HG03108 (cell line): Measurements from ENCODE around the gene C12orf54.
A peak's percentile ranks its signal among the peaks of the same experiment; 100 is the strongest.
"Not testable (repeated sequence)": the region's sequence is repeated elsewhere in the genome, so short reads cannot be mapped to it uniquely, and the experiment has no call there.

Experiments
- ATAC-seq: cut with Tn5 transposase; IDR thresholded peaks from one replicate; pipeline ENCODE4 v1.9.1; 2021; ENCODE audit warnings: moderate library complexity; ENCODE audit not compliant: unreplicated experiment

Gene C12orf54

DNA sequence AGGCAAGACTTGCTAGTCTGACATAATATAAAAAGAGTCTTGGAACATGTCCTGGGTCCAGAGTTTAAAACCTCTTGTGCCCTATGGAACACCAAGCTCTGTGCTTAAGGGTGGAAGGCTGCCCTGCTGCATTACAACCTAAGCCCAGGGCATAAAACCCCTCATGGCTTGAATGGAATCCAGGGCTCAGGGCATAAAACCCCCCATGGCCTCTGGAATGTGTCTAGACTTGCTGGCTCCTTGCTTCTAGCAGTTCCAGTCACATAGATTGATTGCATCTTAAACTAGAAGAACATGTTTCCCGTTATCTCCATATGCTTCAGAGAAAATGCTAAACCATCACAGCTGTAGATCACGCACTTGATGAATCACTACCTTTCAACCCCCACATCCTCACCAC, 24.5 kb downstream of the C12orf54 start:
- not testable (repeated sequence) for ATAC-seq

DNA sequence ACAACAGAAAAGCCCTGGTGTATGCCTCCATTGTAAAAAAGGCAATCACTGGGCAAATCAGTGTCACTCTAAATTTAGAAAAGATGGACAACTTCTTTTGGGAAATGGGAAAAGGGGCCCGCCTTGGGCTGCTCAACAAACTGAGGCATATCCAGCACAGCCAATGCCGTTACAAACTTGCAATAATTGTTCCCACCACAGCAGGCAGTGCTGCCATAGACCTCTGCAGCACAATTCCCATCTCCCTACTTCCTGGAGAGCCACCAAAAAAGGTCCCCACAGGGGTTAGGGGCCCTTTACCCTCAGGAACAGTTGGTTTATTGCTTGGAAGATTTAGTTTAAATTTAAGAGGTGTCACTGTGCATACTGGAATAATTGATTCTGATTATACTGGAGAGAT, 26.7 kb downstream of the C12orf54 start:
- no peak for ATAC-seq

DNA sequence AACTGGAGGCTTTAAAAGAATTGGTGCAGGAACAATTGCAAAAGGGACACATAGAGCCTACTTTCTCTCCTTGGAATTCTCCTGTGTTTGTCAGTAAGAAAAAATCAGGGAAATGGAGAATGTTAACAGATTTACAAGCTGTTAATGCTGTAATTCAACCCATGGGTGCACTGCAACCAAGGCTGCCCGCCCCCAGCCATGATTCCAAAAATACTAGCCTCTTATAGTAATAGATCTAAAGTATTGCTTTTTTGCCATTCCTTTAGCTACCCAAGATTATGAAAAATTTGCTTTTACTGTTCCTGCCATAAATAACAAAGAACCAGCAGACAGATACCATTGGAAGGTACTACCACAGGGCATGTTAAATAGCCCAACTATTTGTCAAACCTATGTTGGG, 27.8 kb downstream of the C12orf54 start:
- no peak for ATAC-seq

DNA sequence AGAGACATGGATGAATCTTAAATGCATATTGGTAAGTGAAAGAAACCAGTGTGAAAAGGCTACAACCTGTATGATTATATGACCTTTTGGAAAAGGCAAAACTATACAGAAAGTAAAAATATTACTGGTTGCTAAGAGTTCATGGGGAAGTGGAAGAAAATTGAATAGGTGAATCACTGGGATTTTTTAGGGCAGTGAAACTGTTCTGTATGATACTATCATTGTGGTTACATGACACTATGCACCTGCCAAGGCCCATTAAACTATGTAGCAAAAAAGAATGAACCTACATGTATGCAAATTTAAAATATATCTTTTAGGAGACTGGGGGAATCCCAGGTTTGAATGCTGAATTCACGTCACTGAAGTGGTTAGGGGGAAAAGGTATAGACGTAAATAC, 30.6 kb downstream of the C12orf54 start:
- peak; percentile 67 for ATAC-seq

DNA sequence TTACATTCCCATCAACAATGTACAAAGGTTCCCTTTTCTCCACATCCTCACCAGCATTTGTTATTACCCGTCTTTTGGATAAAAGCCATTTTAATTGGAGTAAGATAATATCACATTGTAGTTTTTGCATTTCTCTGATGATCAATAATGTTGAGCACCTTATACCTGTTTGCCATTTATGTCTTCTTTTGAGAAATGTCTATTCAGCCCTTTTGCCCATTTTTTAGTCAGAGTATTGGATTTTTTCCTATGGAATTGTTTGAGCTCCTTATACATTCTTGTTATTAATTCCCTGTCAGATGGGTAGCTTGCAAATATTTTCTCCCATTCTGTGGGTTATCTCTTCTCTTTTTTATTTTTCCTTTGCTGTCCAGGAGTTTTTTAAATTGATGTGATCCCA, 32.4 kb downstream of the C12orf54 start:
- ATAC-seq = no peak

DNA sequence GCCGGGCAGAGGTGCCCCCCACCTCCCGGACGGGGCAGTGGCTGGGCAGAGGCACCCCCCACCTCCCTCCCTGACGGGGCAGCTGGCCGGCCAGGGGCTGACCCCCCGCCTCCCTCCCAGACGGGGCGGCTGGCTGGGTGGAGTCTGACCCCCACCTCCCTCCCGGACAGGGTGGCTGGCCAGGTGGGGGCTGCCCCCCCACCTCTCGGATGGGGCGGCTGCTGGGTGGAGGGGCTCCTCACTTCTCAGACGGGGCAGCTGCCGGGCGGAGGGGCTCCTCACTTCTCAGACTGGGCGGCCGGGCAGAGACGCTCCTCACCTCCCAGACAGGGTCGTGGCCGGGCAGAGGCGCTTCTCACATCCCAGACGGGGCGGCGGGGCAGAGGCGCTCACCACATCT, 38.1 kb downstream of the C12orf54 start:
- not testable (repeated sequence) for ATAC-seq

DNA sequence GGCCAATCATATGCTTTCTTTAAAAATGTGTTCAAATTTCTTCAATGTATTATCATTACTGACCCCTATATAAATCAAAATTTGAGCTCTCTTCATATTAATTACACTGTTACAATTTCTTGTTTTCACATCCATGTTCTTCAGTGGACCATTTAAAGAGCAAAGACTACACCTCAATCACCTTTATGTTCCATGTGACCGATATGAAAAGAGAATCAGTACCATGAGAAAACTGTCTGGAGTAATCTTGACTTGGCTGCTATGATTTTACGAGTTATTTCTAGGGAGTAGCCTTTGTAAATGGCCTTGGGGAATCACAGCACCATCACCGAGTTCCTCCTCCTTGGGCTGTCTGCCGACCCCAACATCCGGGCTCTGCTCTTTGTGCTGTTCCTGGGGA, 43.0 kb downstream of the C12orf54 start, which contains the start of gene OR8S1:
Gene OR8S1, plus strand, starts transcription at position 301 of the 400 bp plus-strand sequence. Its CDS starts 0 bp downstream, at position 301.
- ATAC-seq = no peak

DNA sequence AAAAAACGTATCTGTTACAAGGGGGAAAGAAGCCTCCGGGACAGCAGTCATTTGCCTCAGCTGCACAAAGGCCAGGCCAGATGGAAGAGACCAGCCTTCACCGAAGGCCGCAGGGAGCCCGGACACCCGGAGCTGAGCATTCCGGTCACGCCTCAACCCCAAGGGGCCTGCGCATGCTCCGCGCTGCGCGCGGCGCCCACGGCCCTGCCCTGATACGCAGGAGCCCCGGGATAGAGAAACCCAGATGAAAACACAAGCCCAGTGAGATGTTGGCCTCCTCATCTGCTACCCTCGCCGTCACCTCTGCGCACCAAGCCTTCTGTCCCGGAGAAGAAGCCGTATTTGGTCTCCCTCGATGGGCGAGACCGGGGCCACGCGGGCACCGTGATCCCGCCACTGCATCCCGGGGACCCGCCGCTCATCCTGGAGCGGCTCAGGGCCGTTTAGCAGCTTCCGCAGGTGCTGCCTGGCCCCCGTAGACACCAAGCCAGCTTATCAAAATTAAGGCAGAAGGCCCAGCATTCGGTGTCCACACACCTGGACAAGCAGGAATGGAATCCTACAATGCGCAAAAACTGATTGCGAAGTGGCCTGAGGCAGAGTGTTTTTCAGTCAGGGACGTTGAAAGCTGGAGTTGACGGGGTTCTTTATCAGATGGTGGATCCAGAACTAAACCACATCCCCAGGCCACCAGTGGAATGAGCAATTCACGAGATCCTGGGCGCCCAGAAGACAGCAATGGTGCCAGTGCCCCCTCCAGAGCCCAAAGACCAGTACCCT, 45.8 kb downstream of the C12orf54 start:
- no peak for ATAC-seq

DNA sequence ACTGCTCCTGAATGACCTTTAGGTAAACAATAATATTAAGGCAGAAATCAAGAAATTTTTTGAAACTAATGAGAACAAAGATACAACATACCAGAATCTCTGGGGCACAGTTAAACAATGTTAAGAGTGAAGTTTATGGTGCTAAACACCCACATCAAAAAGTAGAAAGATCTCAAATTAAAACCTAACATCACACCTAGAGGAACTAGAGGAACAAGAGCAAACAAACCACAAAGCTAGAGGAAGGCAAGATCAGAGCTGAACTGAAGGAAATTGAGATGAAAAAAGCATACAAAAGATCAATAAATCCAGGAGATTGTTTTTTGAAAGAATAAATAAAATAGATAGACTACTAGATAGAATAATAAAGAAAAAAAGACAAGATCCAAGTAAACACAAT, 50.3 kb downstream of the C12orf54 start:
- ATAC-seq = no peak

DNA sequence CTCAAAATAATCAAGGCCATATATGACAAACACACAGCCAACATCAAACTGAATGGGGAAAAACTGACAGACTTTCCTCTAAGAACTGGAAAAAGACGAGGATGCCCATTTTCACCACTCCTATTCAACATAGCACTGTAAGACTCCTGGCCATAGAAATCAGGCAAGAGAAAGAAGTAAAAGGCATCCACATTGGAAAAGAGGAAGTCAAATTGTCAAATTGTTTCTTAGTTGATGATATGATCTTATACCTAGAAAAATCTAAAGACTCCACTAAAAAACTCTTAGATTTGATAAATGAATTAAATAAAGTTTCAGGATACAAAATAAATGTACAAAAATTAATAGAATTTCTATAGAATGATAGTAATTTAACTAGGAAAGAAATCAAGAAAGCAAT, 54.3 kb downstream of the C12orf54 start:
- no peak for ATAC-seq

DNA sequence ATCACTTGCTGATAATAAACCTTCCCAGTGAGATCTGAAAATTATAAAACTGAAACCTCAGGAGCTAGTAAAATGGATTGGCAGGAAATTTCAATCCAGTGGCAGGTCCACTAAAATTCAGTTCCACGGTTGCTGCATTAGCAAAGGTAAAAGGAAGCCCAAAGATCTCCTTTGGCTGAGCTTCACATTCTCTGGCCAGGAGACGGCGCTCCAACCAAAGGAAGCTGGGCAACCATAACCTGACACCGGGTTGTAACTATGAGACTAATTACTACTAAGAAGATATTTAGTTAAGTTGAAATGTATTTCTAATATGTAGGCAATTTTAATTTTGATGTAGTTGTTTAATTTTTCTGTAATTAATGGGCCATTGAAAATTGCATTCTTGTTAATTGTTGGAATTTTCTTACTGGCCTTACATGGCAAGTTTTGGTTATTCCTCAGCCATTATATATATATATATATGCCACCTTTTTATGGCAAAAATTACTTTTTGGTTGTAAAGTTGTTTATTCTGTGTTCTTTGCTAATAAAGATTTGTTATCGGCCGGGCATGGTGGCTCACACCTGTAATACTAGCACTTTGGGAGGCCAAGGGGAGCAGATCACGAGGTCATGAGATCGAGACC, 60.1 kb downstream of the C12orf54 start:
- no peak for ATAC-seq

DNA sequence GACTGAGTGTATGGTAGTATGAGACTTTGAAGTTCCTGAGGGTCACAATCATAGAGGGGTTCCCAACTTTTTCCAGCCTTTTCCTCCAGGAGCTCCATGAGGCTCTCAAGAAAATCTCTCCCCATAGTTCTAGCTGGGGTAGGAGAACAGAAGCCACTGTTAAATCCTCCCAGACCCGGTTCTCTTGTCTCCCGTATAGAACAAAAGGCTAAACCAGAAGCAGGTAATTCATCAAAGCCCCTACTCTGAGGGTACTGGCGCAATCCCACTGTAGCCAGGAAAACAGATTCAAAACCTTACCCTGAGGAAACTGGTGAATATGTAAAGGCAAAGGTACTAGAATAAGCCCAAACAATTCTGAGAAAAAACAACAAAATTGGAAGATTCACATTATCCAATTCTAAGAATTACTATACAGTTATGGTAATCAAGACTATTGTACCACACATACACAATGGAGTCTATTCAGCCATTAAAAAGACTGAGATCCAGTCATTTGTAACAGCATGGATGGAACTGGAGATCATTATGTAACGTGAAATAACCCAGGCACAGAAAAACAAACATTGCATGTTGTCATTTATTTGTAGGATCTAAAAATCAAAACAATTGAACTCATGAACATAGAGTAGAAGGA, 63.7 kb downstream of the C12orf54 start:
- ATAC-seq = no peak
